B cell (primary cell): ENCODE measurements around the gene BTBD17. TPM values are rescaled to one million over a fixed set of nuclear protein-coding genes. Genes with fewer than 3 reads are reported as not detected.

Source experiments
- ATAC-seq: fragments of 200-7000 bp; cut with Tn5 transposase; one replicate; pipeline ENCODE4 v1.10.0; 2021; ENCODE audit warnings: low read depth, mild to moderate bottlenecking, moderate number of reproducible peaks, moderate library complexity
- CTCF ChIA-PET: fragments of 350-600 bp; sonication (Branson Sonifier 250); formaldehyde crosslinking; loops from one replicate; lab custom pipeline; 2021; ENCODE audit warnings: antibody characterized with exemption, inconsistent platforms; lab: Charles Lee
- POLR2A ChIA-PET: fragments of 350-600 bp; sonication (Branson Sonifier 250); formaldehyde crosslinking; loops from one replicate; lab custom pipeline; 2021; ENCODE audit warnings: antibody characterized with exemption; lab: Charles Lee
- DNase-seq: peaks from one replicate; pipeline ENCODE4 v3.0.0; 2013
- H2AFZ ChIP-seq: 2 replicates; pipeline ENCODE4 v1.6.1; 2012; ENCODE audit warnings: mild to moderate bottlenecking, low read depth, low read length; ENCODE audit not compliant: insufficient read depth, poor library complexity, severe bottlenecking
- H3K27ac ChIP-seq, 2 donors: 1 replicate in 1 of 2; 2 replicates in 1 of 2; pipeline ENCODE4 v1.5.1; 2012 to 2013; ENCODE audit warnings: low read length in 2 of 2, mild to moderate bottlenecking in 2 of 2, moderate library complexity in 1 of 2
- H3K27me3 ChIP-seq, 4 experiments: fragments of 200-600 bp in 1 of 4; sonication (generic) in 1 of 4; replicated peaks in 1 of 4; 1 replicate in 2 of 4; 2 replicates in 2 of 4; pipeline versions ENCODE4 v1.6.1 to v1.7.0; 2013 to 2016; ENCODE audit warnings: low read length in 3 of 4, mild to moderate bottlenecking in 2 of 4, mixed read lengths in 1 of 4, moderate library complexity in 1 of 4; ENCODE audit not compliant: insufficient read depth in 4 of 4, control insufficient read depth in 3 of 4; ENCODE audit errors: control extremely low read depth in 1 of 4
- H3K36me3 ChIP-seq, 2 experiments: replicated peaks in 1 of 2; 1 replicate in 1 of 2; 2 replicates in 1 of 2; pipeline versions ENCODE4 v1.6.1 to v1.7.1; 2013; ENCODE audit warnings: low read length in 1 of 2; ENCODE audit not compliant: insufficient read depth in 2 of 2, control insufficient read depth in 1 of 2; ENCODE audit errors: control extremely low read depth in 1 of 2, extremely low read depth in 1 of 2
- H3K4me1 ChIP-seq, 2 donors: fragments of 200-600 bp in 1 of 2; sonication (generic) in 1 of 2; 1 replicate in 1 of 2; 2 replicates in 1 of 2; pipeline versions ENCODE4 v1.5.1 to v1.6.1; 2013 to 2017; ENCODE audit warnings: low read length in 2 of 2; ENCODE audit not compliant: control insufficient read depth in 2 of 2, insufficient read depth in 2 of 2
- H3K4me2 ChIP-seq: replicated peaks from 2 replicates; pipeline ENCODE3; 2012; ENCODE audit warnings: mild to moderate bottlenecking, low read depth, low read length; ENCODE audit not compliant: poor library complexity, severe bottlenecking
- H3K4me3 ChIP-seq, 5 experiments: fragments of 200-600 bp in 1 of 5; sonication (generic) in 1 of 5; 1 replicate in 3 of 5; 2 replicates in 2 of 5; pipeline versions ENCODE4 v1.5.1 to v1.7.0; 2011 to 2016; ENCODE audit warnings: low read length in 4 of 5, mild to moderate bottlenecking in 4 of 5, low read depth in 2 of 5, control low read depth in 1 of 5, moderate library complexity in 1 of 5; ENCODE audit not compliant: insufficient read depth in 1 of 5; ENCODE audit errors: control extremely low read depth in 1 of 5, extremely low read depth in 1 of 5
- H3K79me2 ChIP-seq: fragments of 200-600 bp; sonication (generic); one replicate; pipeline ENCODE4 v1.6.0; 2016; ENCODE audit warnings: low read length; ENCODE audit not compliant: control insufficient read depth, insufficient read depth
- H3K9ac ChIP-seq: fragments of 200-600 bp; sonication (generic); 2 replicates; pipeline ENCODE4 v1.6.1; 2017; ENCODE audit warnings: mild to moderate bottlenecking, low read length, moderate library complexity
- H3K9me3 ChIP-seq, 3 donors: one replicate each; pipeline versions ENCODE4 v1.6.1 to v1.7.1; 2013; ENCODE audit warnings: low read length in 2 of 3; ENCODE audit not compliant: control insufficient read depth in 2 of 3, insufficient read depth in 1 of 3; ENCODE audit errors: control extremely low read depth in 1 of 3
- H4K20me1 ChIP-seq: 2 replicates; pipeline ENCODE4 v1.6.0; 2012; ENCODE audit warnings: mild to moderate bottlenecking, low read length; ENCODE audit not compliant: insufficient read depth, control insufficient read depth, poor library complexity, severe bottlenecking
- H3K27ac Mint-ChIP-seq: one replicate; pipeline ENCODE4 v1.8.0; 2021; ENCODE audit warnings: mixed read lengths
- H3K27me3 Mint-ChIP-seq: one replicate; pipeline ENCODE4 v1.8.0; 2021; ENCODE audit warnings: mixed read lengths
- H3K4me1 Mint-ChIP-seq: one replicate; pipeline ENCODE4 v1.8.0; 2021; ENCODE audit warnings: mixed read lengths
- H3K4me3 Mint-ChIP-seq: one replicate; pipeline ENCODE4 v1.8.0; 2021; ENCODE audit warnings: mixed read lengths
- H3K9me3 Mint-ChIP-seq: one replicate; pipeline ENCODE4 v1.8.0; 2022; ENCODE audit warnings: mixed read lengths; ENCODE audit not compliant: insufficient read depth
- CTCF ChIP-seq: fragments of 200-600 bp; IDR thresholded peaks from one replicate; pipeline ENCODE4 v1.8.0; 2022; ENCODE audit warnings: antibody characterized with exemption, mild to moderate bottlenecking
- EZH2 ChIP-seq: IDR thresholded peaks from 2 replicates; pipeline ENCODE4 v1.6.1; 2012; ENCODE audit warnings: borderline replicate concordance, low read depth, mild to moderate bottlenecking, moderate library complexity, low read length; ENCODE audit not compliant: insufficient read depth, poor library complexity, severe bottlenecking
- WGBS: methylation state at CpG from one replicate; pipeline ENCODE4 v1.1.5; 2013; ENCODE audit warnings: missing lambda C conversion rate; ENCODE audit not compliant: insufficient coverage; 5-methylcytosine and 5-hydroxymethylcytosine counted together
- intact Hi-C: fragments of 100-400 bp; cut with micrococcal nuclease; formaldehyde crosslinking; loops from one replicate; pipeline ENCODE4 v1.10.0; 2022
- polyA plus RNA-seq: library from polyadenylated mRNA; depleted of rRNA; stranded (reverse); fragments of >200 nt; gene quantifications from 2 replicates; pipeline ENCODE4 v1.2.3, GENCODE V29; 2012
- total RNA-seq, 2 donors: library from RNA; stranded (reverse); fragments of 120-200 nt in 1 of 2; gene quantifications; 1 replicate in 1 of 2; 2 replicates in 1 of 2; pipeline versions ENCODE4 v1.2.3 to v1.2.4, GENCODE V29; 2013 to 2022

The BTBD17 gene
- total and polyA plus RNA-seq, 2 donors (not counting 1 experiment from before 2014, with no cell fraction given) = not detected

- no peak for ATAC-seq
- intact Hi-C loops = no loop called here
- H3K4me1 Mint-ChIP-seq = no peaks in the 10 kb centered on the region
- H3K4me2 ChIP-seq = no peak overlapping the region
- no peak overlapping the region for H3K9ac ChIP-seq
- H3K79me2 ChIP-seq = no peaks in the 10 kb centered on the region
- no peak overlapping the region for H3K4me3 Mint-ChIP-seq
- H3K27me3 Mint-ChIP-seq = peaks cover 18% of the 10 kb centered on the region
- POLR2A ChIA-PET = no interaction called here
- no peaks in the 10 kb centered on the region for H3K36me3 ChIP-seq
- H3K9me3 Mint-ChIP-seq = no peaks in the 10 kb centered on the region
- H3K27ac ChIP-seq = no peak overlapping the region
- H2AFZ ChIP-seq = no peak overlapping the region
- CTCF ChIA-PET = no interaction called here
- H3K4me1 ChIP-seq = no peaks in the 10 kb centered on the region
- no peak for DNase-seq
- H4K20me1 ChIP-seq = no peaks in the 10 kb centered on the region
- no peak overlapping the region for H3K4me3 ChIP-seq
- no peaks in the 10 kb centered on the region for H3K9me3 ChIP-seq
- no peak overlapping the region for H3K27ac Mint-ChIP-seq
- TF ChIP-seq EZH2 (no peak), CTCF (no peak)
- WGBS = 79% methylated on average over 10 of the region's 13 CpGs
- no peaks in the 10 kb centered on the region for H3K27me3 ChIP-seq
Measured at GRCh38 chr17:74345433-74346241, 16.0 kb downstream of the BTBD17 start.

GRCh38 chr17:74344658-74345057 is 17.0 kb downstream of the BTBD17 start:
- CTCF ChIA-PET = no interaction called here
- no peak overlapping the region for H2AFZ ChIP-seq
- no peak for TF ChIP-seq EZH2
- no peak for TF ChIP-seq CTCF
- intact Hi-C loops = no loop called here
- no peaks in the 10 kb centered on the region for H4K20me1 ChIP-seq
- Mint-ChIP-seq H3K4me3 (no peak overlapping the region), H3K27ac (no peak overlapping the region), H3K9me3 (no peaks in the 10 kb centered on the region), H3K4me1 (no peaks in the 10 kb centered on the region), H3K27me3 (peaks cover 19% of the 10 kb centered on the region)
- no peak overlapping the region for H3K4me2 ChIP-seq
- no peak overlapping the region for H3K9ac ChIP-seq
- no peak overlapping the region for H3K27ac ChIP-seq
- no peaks in the 10 kb centered on the region for H3K27me3 ChIP-seq
- 97% methylated on average over 21 of the region's 21 CpGs for WGBS
- H3K9me3 ChIP-seq = no peaks in the 10 kb centered on the region
- H3K4me3 ChIP-seq = no peak overlapping the region
- POLR2A ChIA-PET = no interaction called here
- DNase-seq (no peak), ATAC-seq (no peak)
- no peaks in the 10 kb centered on the region for H3K79me2 ChIP-seq
- H3K4me1 ChIP-seq = no peaks in the 10 kb centered on the region
- no peaks in the 10 kb centered on the region for H3K36me3 ChIP-seq
